ENCODE data around the gene SYT5.
A peak's percentile ranks its signal among the peaks of the same experiment; 100 is the strongest.
"Not testable (repeated sequence)": the region's sequence is repeated elsewhere in the genome, so short reads cannot be mapped to it uniquely, and the experiment has no call there.

Gene SYT5

DNA sequence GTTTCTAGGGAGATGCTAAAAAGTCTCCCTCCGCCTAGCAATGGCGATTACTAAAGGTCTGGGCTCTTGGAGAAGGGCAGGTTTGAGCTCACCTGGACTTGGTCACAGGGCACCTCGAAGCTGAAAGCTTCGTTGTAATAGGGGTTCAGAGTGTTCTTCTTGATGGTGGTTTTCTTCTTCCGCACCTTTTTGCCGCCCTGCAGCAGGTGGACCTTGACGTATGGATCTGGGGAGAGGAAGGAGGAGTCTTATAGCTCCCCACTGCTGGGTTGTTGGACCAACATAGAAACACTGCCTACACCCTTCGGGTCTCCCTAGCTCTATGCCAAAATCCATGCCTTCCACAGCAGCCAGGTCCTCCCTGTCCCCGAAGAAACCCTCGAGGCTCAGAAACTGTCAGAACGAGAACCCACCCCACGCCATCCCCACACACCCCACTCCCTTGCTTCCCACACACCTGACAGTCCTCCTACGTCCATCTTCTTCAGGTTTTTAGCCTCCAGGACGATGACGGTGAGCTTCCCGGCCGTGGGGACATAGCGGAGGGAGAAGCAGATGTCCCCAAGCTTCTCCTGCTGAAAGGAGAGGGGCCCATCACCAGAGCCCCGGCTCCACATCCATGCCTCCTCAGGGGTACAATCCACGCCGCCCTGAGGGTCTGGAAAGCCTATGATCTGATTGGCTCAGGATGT, 5.5 kb downstream of the SYT5 start:
- no peak overlapping the region for H3K4me3 ChIP-seq (replicated peaks in 1 of 2; ENCODE audit: low read depth in 2 of 2, low read length in 2 of 2)
- no peak for DNase-seq (ENCODE audit: low read depth in 2 of 2)
- TF ChIP-seq, protein P1, sequence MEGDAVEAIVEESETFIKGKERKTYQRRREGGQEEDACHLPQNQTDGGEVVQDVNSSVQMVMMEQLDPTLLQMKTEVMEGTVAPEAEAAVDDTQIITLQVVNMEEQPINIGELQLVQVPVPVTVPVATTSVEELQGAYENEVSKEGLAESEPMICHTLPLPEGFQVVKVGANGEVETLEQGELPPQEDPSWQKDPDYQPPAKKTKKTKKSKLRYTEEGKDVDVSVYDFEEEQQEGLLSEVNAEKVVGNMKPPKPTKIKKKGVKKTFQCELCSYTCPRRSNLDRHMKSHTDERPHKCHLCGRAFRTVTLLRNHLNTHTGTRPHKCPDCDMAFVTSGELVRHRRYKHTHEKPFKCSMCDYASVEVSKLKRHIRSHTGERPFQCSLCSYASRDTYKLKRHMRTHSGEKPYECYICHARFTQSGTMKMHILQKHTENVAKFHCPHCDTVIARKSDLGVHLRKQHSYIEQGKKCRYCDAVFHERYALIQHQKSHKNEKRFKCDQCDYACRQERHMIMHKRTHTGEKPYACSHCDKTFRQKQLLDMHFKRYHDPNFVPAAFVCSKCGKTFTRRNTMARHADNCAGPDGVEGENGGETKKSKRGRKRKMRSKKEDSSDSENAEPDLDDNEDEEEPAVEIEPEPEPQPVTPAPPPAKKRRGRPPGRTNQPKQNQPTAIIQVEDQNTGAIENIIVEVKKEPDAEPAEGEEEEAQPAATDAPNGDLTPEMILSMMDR (IDR thresholded peaks at IDR 0.05; ENCODE audit: low read depth, low read length): no peak

DNA sequence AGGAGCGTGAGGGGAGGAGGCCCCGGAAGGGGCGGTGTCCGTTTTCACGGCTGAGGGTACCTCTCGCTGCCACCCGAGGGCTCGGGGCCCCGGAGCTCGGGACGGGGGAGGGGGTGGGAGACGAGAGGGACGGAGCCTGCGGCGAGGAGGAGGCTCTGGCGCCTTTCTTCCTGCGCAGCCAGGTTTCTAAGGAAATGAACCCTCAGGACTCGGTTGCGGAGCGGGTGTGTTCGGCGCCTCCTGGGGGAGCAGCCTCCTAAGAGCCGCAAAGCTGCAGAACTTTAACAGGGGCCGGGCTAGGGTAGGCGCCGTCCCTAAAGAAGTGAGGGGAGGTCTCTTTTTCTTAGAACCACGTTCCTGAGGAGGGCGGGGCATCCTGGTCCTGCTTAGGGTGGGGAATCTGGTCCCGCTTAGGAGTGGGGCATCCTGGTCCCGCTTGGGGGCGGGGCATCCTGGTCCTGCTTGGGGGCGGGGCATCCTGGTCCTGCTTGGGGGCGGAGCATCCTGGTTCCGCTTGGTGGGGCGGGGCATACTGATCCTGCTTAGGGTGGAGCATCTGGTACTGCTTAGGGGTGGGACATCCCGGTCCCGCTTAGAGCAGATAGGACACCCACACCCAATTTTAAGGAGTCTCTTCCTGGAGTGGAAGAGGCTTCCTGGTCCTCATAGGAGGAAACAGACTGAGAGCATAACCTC, 6.2 kb downstream of the SYT5 start:
- TF ChIP-seq, protein P1 (IDR thresholded peaks at IDR 0.05; ENCODE audit: low read depth, low read length): no peak

GRCh38 chr19:55173186-55173713, 6.8 kb downstream of the SYT5 start:
- DNase-seq (ENCODE audit: low read depth in 2 of 2): no peak
- H3K4me3 ChIP-seq (replicated peaks in 1 of 2; ENCODE audit: low read depth in 2 of 2, low read length in 2 of 2): peak overlapping the region; percentile 48 to 51
- TF ChIP-seq, protein P1 (IDR thresholded peaks at IDR 0.05; ENCODE audit: low read depth, low read length): no peak

More for the DNA sequence above, 6.2 kb downstream of the SYT5 start:
- DNase-seq (ENCODE audit: low read depth in 2 of 2): peak; percentile 53 to 69
- peak overlapping the region; percentile 48 to 51 for H3K4me3 ChIP-seq (replicated peaks in 1 of 2; ENCODE audit: low read depth in 2 of 2, low read length in 2 of 2)

GRCh38 chr19:55172741-55173140, 7.3 kb downstream of the SYT5 start:
- peak; percentile 38 to 49 for DNase-seq (ENCODE audit: low read depth in 2 of 2)
- TF ChIP-seq, protein P1 (IDR thresholded peaks at IDR 0.05; ENCODE audit: low read depth, low read length): no peak
- H3K4me3 ChIP-seq (replicated peaks in 1 of 2; ENCODE audit: low read depth in 2 of 2, low read length in 2 of 2): peak overlapping the region; percentile 15 to 48

DNA sequence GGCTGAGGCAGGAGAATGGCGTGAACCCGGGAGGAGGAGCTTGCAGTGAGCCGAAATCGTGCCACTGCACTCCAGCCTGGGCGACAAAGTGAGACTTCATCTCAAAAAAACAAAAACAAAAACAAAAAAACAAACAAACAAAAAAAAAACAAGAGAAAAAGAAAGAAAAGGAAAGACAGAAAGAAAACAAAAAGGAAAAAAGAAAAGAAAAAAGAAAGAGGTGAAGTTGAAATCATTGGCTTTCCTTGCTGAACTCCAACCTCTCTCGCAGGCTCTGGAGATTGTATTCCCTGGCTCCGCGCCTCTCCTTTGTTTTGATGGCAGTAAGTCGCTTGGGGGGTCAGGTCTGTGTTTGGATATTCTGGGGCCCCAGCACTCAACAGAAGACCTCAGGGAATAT, 7.8 kb downstream of the SYT5 start:
- not testable (repeated sequence) for H3K4me3 ChIP-seq (replicated peaks in 1 of 2; ENCODE audit: low read depth in 2 of 2, low read length in 2 of 2); DNase-seq (ENCODE audit: low read depth in 2 of 2)

DNA sequence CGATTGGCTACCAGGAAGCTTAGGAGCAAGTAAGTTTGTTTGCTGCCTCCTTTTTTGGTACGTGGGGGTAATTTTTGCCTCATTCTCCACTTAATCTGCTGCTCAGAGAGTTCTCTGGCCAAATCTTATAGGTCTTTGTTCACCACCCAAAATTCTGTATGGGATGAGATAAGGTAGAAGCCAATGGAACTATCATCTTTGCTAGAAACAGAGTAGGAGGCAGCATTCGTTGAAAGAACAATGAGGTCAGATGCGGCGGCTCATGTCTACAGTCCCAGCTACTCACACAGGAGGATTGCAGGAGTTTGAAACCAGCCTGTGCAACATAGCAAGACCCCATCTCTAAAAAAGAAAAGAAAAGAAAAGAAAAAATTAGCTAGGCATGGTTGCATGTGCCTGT, 8.6 kb downstream of the SYT5 start:
- no peak for DNase-seq (ENCODE audit: low read depth in 2 of 2)
- no peak overlapping the region for H3K4me3 ChIP-seq (replicated peaks in 1 of 2; ENCODE audit: low read depth in 2 of 2, low read length in 2 of 2)
- TF ChIP-seq, protein P1 (IDR thresholded peaks at IDR 0.05; ENCODE audit: low read depth, low read length): no peak

- TF ChIP-seq, protein P1 (IDR thresholded peaks at IDR 0.05; ENCODE audit: low read depth, low read length): no peak
- H3K4me3 ChIP-seq (replicated peaks in 1 of 2; ENCODE audit: low read depth in 2 of 2, low read length in 2 of 2): no peak overlapping the region
- DNase-seq (ENCODE audit: low read depth in 2 of 2): no peak
These were observed 11.0 kb downstream of the SYT5 start for GRCh38 chr19:55169136-55169535.
